ENCODE results near the gene PYY.

PYY gene

GRCh38 chr17:43912635-43913304 lies 41.0 kb downstream of the PYY start:
- no peak for DNase-seq

- DNase-seq = no peak
These were observed 41.8 kb downstream of the PYY start for GRCh38 chr17:43911904-43912303.

- no peak for DNase-seq
These were observed 44.1 kb downstream of the PYY start for GRCh38 chr17:43909537-43910231.

GRCh38 chr17:43907998-43908721 lies 45.6 kb downstream of the PYY start:
- peak; percentile 63 for DNase-seq

GRCh38 chr17:43907425-43907981 lies 46.2 kb downstream of the PYY start, which contains the start of gene MPP2:
Gene MPP2 (minus strand): TSS chr17:43907536. CDS start chr17:43904460, 3,076 bp downstream.
- peak; percentile 60 for DNase-seq

GRCh38 chr17:43906951-43907424 lies 46.8 kb downstream of the PYY start:
- DNase-seq = peak; percentile 6

- peak; percentile 42 for DNase-seq
These were observed 47.5 kb downstream of the PYY start for GRCh38 chr17:43905985-43906852.

- no peak for DNase-seq
These were observed 48.2 kb downstream of the PYY start for GRCh38 chr17:43905400-43905984.

Data from stimulated activated CD4-positive, alpha-beta T cell treated with anti-CD3 and anti-CD28 coated beads, Interleukin-4, amount 100 ng/mL, for 1 hour (primary cell).